ENCODE results near the gene ERN1. TPM values are rescaled to one million over a fixed set of nuclear protein-coding genes. Genes with fewer than 3 reads are reported as not detected.

ERN1 gene
- total and polyA plus RNA-seq, 2 of the 13 experiments (the other 11 are each of a cell fraction or from before 2014, with no cell fraction given), result 6.0 to 12.7 TPM

- TF ChIP-seq, protein P1, sequence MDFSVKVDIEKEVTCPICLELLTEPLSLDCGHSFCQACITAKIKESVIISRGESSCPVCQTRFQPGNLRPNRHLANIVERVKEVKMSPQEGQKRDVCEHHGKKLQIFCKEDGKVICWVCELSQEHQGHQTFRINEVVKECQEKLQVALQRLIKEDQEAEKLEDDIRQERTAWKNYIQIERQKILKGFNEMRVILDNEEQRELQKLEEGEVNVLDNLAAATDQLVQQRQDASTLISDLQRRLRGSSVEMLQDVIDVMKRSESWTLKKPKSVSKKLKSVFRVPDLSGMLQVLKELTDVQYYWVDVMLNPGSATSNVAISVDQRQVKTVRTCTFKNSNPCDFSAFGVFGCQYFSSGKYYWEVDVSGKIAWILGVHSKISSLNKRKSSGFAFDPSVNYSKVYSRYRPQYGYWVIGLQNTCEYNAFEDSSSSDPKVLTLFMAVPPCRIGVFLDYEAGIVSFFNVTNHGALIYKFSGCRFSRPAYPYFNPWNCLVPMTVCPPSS (IDR thresholded peaks at IDR 0.05), result no peak
- TF ChIP-seq MIXL1 (CRISPR knock-in tag; IDR thresholded peaks at IDR 0.05) (peak; percentile 53; the same call in 1 of the 2 replicates), HNRNPL (IDR thresholded peaks at IDR 0.05; ENCODE audit: low read depth, low read length) (0 out of 2 replicates have a peak, but pooled peaks have one; percentile 22), ATRX (CRISPR knock-in tag; IDR thresholded peaks at IDR 0.05; ENCODE audit: borderline replicate concordance) (0 out of 2 replicates have a peak, but pooled peaks have one; percentile 73), HIVEP1 (CRISPR knock-in tag; IDR thresholded peaks at IDR 0.05) (no peak), ETV6 (CRISPR knock-in tag; conservative IDR thresholded peaks at IDR 0.05) (no peak), DMAP1 (CRISPR knock-in tag; IDR thresholded peaks at IDR 0.05) (0 out of 2 replicates have a peak, but pooled peaks have one; percentile 37), ZNF160 (CRISPR knock-in tag; IDR thresholded peaks at IDR 0.05) (no peak), IRX3 (CRISPR knock-in tag; IDR thresholded peaks at IDR 0.05; ENCODE audit: borderline replicate concordance, low read depth) (no peak), ZNF7 (CRISPR knock-in tag; IDR thresholded peaks at IDR 0.05) (0 out of 2 replicates have a peak, but pooled peaks have one; percentile 29), MLLT10 (CRISPR knock-in tag; IDR thresholded peaks at IDR 0.05) (no peak), ZSCAN20 (CRISPR knock-in tag; IDR thresholded peaks at IDR 0.05; ENCODE audit: borderline replicate concordance) (peak; percentile 65; the same call in 1 of the 2 replicates), MTF2 (CRISPR knock-in tag; IDR thresholded peaks at IDR 0.05; ENCODE audit: borderline replicate concordance) (no peak), ZNF362 (CRISPR knock-in tag; IDR thresholded peaks at IDR 0.05; ENCODE audit: borderline replicate concordance) (no peak), ZNF138 (CRISPR knock-in tag; IDR thresholded peaks at IDR 0.05; ENCODE audit: low read depth) (no peak), ZNF468 (CRISPR knock-in tag; IDR thresholded peaks at IDR 0.05) (no peak), ZMAT3 (CRISPR knock-in tag; conservative IDR thresholded peaks at IDR 0.05) (0 out of 2 replicates have a peak, but pooled peaks have one; percentile 31), SP5 (CRISPR knock-in tag; IDR thresholded peaks at IDR 0.05; ENCODE audit: borderline replicate concordance, low read depth) (0 out of 2 replicates have a peak, but pooled peaks have one; percentile 1), PAWR (CRISPR knock-in tag; IDR thresholded peaks at IDR 0.05; ENCODE audit: borderline replicate concordance) (no peak), ZNF101 (CRISPR knock-in tag; IDR thresholded peaks at IDR 0.05; ENCODE audit: borderline replicate concordance, low read depth) (no peak), REXO4 (CRISPR knock-in tag; IDR thresholded peaks at IDR 0.05; ENCODE audit: borderline replicate concordance) (no peak)
- TF ChIP-seq, protein P2, sequence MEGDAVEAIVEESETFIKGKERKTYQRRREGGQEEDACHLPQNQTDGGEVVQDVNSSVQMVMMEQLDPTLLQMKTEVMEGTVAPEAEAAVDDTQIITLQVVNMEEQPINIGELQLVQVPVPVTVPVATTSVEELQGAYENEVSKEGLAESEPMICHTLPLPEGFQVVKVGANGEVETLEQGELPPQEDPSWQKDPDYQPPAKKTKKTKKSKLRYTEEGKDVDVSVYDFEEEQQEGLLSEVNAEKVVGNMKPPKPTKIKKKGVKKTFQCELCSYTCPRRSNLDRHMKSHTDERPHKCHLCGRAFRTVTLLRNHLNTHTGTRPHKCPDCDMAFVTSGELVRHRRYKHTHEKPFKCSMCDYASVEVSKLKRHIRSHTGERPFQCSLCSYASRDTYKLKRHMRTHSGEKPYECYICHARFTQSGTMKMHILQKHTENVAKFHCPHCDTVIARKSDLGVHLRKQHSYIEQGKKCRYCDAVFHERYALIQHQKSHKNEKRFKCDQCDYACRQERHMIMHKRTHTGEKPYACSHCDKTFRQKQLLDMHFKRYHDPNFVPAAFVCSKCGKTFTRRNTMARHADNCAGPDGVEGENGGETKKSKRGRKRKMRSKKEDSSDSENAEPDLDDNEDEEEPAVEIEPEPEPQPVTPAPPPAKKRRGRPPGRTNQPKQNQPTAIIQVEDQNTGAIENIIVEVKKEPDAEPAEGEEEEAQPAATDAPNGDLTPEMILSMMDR (CRISPR knock-in tag; IDR thresholded peaks at IDR 0.05), result no peak
- TF ChIP-seq, protein P3, sequence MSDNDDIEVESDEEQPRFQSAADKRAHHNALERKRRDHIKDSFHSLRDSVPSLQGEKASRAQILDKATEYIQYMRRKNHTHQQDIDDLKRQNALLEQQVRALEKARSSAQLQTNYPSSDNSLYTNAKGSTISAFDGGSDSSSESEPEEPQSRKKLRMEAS (IDR thresholded peaks at IDR 0.05), result peak; percentile 88
- TF ChIP-seq, protein P4, sequence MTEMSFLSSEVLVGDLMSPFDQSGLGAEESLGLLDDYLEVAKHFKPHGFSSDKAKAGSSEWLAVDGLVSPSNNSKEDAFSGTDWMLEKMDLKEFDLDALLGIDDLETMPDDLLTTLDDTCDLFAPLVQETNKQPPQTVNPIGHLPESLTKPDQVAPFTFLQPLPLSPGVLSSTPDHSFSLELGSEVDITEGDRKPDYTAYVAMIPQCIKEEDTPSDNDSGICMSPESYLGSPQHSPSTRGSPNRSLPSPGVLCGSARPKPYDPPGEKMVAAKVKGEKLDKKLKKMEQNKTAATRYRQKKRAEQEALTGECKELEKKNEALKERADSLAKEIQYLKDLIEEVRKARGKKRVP (CRISPR knock-in tag; IDR thresholded peaks at IDR 0.05), result peak; percentile 31 to 79
Observed at GRCh38 chr17:64147110-64148016, 17.4 kb upstream of the ERN1 start (continued).

Data from HepG2 (cell line).